CD4-positive, alpha-beta T cell treated with Interleukin-17A for 4 hours (primary cell): ENCODE data around the gene MUC20.
"Not testable (repeated sequence)": the region's sequence is repeated elsewhere in the genome, so short reads cannot be mapped to it uniquely, and the experiment has no call there.

Experiments
- DNase-seq: peaks from one replicate; pipeline ENCODE4 v3.0.0-alpha.2; 2020; ENCODE audit warnings: mixed read lengths

The MUC20 gene

GRCh38 chr3:195720831-195721506 is at the start of gene MUC20:
MUC20 (plus strand) TSS chr3:195720978; CDS start chr3:195721008, 30 bp downstream.
- not testable (repeated sequence) for DNase-seq

- DNase-seq = not testable (repeated sequence)
These were observed 49.5 kb upstream of the MUC20 start for GRCh38 chr3:195671283-195671682.

- not testable (repeated sequence) for DNase-seq
These were observed 47.1 kb upstream of the MUC20 start for GRCh38 chr3:195673711-195674110.

- DNase-seq = not testable (repeated sequence)
These were observed 42.3 kb upstream of the MUC20 start for GRCh38 chr3:195678391-195679015.

- not testable (repeated sequence) for DNase-seq
These were observed 40.1 kb upstream of the MUC20 start for GRCh38 chr3:195680690-195681089.

- DNase-seq = not testable (repeated sequence)
These were observed 39.2 kb upstream of the MUC20 start for GRCh38 chr3:195681458-195682103.

- DNase-seq = not testable (repeated sequence)
These were observed 38.6 kb upstream of the MUC20 start for GRCh38 chr3:195682104-195682742.

GRCh38 chr3:195683722-195684526 is 36.9 kb upstream of the MUC20 start:
- not testable (repeated sequence) for DNase-seq

- DNase-seq = not testable (repeated sequence)
These were observed 36.1 kb upstream of the MUC20 start for GRCh38 chr3:195684527-195685257.

- not testable (repeated sequence) for DNase-seq
These were observed 34.1 kb upstream of the MUC20 start for GRCh38 chr3:195686537-195687208.

- peak; percentile 27 for DNase-seq
These were observed 33.5 kb upstream of the MUC20 start for GRCh38 chr3:195687209-195687760.

- DNase-seq = not testable (repeated sequence)
These were observed 32.2 kb upstream of the MUC20 start for GRCh38 chr3:195688471-195689183.

- DNase-seq = not testable (repeated sequence)
These were observed 31.4 kb upstream of the MUC20 start for GRCh38 chr3:195689184-195690070.

- DNase-seq = no peak
These were observed 29.8 kb upstream of the MUC20 start for GRCh38 chr3:195690951-195691350.

GRCh38 chr3:195691596-195692353 is 29.0 kb upstream of the MUC20 start:
- DNase-seq = not testable (repeated sequence)

GRCh38 chr3:195692354-195692685 is 28.5 kb upstream of the MUC20 start:
- DNase-seq = no peak

- DNase-seq = no peak
These were observed 27.9 kb upstream of the MUC20 start for GRCh38 chr3:195692781-195693427.
